Activated gamma-delta T cell treated with Interleukin-2 at 50 U/mL for 16 hours (primary cell): ENCODE results near the gene FOXP3.
"Not testable (repeated sequence)": the region's sequence is repeated elsewhere in the genome, so short reads cannot be mapped to it uniquely, and the experiment has no call there.

Experiments used
- DNase-seq: peaks from one replicate; pipeline ENCODE4 v3.0.0-alpha.2; 2020

The FOXP3 gene, protein sequence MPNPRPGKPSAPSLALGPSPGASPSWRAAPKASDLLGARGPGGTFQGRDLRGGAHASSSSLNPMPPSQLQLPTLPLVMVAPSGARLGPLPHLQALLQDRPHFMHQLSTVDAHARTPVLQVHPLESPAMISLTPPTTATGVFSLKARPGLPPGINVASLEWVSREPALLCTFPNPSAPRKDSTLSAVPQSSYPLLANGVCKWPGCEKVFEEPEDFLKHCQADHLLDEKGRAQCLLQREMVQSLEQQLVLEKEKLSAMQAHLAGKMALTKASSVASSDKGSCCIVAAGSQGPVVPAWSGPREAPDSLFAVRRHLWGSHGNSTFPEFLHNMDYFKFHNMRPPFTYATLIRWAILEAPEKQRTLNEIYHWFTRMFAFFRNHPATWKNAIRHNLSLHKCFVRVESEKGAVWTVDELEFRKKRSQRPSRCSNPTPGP

DNA sequence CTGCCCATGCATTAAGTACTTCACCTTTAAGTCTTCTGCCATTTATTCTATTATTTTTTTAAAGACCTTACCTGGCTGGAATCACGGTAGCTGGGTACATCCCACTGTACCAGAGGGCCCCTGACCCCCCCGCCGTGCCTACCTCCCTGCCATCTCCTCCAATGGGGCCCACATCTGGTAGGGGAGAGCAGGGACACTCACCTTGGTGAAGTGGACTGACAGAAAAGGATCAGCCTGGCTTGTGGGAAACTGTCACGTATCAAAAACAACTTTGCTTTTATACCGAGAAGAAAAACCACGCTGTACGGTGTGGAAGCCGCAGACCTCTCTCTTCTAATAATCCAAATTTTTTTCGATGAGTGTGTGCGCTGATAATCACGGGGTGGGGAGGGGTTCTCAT, at the start of gene FOXP3:
TSS of gene FOXP3 (minus strand) at position 251 of the 400 bp plus-strand sequence. CDS start 6,205 bp downstream, outside the sequence.
- no peak for DNase-seq

DNA sequence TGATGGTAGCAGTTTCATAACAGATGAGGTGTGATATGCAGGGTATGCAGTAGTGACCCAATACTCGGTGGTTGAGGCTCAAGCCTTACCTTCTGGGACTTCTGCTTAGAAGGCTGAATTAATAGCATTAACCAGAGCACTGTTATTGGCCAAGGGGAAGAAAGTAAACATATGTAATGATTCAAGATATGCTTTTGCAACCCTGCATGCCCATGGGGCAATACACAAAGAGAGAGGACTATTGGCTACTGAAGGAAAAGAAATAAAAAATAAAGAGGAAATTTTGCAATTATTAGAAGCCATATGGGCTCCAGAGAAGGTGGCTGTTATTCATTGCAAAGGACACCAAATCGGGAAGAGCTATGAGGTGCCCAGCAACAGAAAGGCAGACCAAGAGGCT, 47.7 kb upstream of the FOXP3 start:
- no peak for DNase-seq

DNA sequence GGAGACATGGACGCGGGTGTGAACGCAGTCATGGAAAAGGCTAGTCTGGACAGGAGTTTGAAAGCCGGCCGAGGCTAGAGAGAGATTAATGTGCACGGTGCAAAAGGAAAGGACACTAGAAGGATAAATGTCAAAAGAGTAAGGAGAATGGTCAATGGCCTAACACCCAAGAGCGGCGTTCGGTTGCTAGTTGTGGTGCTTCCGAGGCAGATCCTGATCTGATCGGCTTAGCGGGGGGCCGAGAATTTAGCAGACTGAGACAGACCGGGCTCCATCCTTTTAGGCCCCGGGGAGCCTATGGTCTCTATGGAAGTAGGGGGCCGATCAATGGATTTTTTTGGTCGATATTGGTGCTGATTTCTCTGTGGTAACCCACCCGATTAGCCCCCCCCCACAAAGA, 45.9 kb upstream of the FOXP3 start:
- DNase-seq, result no peak

DNA sequence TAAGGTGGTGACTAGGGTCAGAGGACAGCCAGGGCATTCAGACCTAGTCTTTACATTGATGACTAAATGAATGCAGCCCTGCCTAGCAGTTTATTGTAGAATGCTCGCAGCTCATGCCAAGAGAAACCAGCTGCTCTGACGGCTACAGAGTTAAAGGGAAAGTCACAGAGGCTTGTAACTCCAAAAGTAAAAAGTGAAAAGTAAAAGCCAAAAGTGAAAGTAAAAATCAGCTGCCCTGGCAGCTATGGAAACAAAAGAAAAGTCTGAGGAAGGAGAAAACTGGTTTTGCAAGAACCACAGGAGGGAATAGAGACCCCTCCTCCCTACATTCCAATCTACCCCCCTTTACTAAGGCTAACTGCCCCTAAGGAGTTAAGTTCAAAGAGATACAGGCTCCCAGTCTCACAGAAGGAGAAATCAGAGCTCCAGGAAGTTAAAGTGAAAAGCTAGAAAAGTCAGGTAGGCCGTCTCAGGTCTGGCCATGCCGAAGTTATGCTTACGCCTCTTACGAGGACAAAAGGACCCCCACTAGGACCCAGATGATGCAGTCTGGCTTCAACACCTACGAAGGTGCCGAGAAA, 45.0 kb upstream of the FOXP3 start:
- DNase-seq, result no peak

DNA sequence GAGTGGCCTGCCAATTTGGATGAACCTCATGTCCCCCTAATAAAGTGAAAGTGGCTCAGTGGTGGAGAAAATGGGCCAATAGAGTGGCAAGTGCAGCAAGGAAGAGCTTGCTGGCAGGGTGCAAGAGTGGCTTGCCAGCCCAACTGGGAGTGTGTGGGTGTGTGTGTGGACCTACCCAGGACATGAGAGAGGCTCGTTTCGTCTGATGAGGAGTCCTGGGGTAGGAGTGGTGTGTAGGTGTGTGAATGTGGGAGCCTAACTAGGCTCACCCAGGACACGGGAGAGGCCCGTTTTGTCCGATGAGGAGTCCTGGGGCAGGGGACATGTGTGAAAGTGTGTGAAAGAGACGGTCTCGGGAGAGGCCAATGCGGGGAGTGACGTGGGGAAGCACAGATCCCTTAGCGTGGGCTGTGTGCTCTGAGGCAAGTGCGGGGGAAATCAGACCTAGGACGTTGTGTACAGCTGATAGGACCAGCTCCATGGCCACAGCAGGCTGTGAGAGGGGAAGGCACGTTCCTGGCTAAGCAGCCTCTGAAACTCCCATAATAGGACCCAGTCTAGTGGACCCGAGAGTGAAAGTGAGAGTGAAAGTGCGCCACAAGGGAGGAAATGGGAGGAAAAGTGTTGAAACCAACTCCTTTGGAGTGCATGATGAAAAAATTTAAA, 44.2 kb upstream of the FOXP3 start:
- DNase-seq, result no peak

DNA sequence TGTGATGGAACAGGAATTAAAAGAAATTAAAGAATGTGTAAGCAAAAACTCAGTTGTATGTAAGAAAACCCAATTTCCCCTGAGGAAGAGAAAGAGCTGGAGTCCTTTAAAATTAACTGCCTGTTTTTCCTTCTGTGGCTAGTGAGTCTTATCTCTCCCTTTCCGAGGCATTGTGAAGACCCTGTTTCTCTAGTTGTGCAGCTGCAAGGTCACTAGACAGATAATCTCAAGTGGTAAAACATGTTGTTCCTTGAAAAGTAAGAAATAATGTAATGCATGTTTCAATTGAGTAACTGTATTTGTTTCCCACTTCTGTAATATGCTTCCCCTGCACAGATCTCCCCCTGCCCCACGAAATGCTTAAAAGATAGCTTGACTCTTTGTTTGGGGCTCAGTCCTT, 43.3 kb upstream of the FOXP3 start:
- not testable (repeated sequence) for DNase-seq

DNA sequence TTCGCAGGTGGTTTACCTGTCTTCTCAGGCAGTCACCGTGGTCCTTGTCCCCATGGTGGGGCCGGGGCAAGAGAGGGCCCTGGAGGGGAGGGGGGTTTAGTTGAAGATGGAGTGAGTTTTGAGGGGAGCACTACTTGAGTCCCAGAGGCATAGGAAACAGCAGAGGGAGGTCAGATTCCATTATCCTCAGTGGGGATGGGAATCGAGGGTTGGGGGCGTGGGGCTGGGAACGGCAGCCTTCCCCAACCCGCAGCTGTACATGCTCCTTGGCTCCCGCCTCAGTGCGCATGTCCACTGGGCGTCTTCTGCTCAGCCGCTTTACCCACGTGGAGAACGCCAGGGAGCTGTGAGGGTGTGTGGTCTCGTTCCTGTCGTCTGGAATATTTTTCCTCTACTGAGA, 38.8 kb upstream of the FOXP3 start, which contains the start of gene GAGE10:
TSS of gene GAGE10 (plus strand) at position 301 of the 400 bp plus-strand sequence. CDS start 1,214 bp downstream, outside the sequence.
- no peak for DNase-seq

DNA sequence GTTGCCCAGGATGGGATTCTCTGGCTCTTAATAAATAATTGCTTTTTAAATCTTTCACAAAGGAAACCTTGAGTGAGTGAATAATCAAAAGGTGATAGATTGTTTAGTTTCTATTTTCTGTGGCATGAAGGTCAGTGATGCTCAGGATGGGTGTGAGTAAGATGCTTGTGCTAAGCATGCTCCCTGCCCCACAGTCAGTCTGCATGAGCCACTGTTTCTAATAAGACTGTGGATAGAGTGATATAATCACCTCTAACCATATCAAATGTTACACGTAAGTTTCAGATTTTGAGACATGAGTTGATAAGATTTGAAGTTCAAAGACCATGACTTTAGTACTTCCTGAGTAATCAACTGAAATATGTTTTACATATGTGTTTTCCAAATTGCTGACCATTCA, 36.2 kb upstream of the FOXP3 start:
- DNase-seq, result no peak

DNA sequence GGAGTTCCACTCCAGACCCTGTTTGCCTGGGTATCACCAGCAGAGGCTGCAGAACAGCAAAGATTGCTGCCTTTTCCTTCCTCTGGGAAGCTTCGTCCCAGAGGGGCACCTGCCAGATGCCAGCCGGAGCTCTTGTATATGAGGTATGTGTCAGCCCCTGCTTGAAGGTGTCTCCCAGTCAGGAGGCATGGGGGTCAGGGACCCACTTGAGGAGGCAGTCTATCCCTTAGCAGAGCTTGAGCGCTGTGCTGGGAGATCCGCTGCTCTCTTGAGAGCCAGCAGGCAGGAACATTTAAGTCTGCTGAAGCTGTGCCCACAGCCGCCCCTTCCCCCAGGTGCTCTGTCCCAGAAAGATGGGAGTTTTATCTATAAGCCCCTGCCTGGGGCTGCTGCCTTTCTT, 34.8 kb upstream of the FOXP3 start:
- DNase-seq, result not testable (repeated sequence)

DNA sequence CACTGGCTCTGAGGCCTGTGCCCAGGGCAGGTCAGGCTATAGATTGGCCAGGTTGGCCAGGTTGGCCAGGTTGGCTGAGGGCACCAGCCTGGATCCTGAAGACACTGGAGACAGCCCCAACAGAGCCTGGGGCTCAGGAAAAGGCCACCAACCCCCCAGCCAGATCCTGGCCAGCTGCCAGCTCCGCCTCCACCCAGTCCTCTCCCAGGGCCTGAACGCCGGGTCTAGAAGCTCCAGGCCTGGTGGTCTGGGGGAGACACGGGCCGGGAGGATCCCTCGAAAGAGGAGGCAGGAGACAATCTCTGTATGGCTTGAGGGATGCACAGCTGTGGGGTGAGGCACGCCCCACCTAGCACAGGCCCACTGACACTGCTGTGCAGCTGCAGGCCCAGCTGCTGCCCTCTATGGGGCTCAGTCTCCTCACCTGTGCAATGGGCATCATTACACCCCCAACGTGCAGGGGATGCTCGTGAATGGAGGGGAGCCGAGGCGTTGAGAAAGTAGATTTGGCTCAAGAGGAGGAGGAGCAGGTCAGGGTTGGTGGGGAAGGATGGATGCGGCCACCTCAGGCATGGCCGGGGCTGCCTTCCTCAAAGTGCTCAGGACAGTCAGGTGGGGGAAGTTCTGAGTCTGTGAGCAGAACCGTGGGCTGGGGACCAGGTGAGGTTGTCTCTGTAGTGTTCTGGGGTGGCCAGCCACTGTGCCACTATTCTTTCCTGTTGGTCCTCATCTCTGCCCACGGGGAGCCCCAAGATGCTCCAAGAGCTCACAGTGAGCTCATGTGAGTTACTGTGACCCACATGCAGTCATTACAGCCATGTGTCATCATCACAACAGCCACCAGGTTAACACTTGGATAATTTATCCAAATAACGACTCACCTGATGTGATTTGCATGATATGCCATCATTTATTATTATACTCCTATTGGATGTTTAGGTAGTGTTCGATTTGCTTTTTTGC, 28.2 kb upstream of the FOXP3 start:
- DNase-seq, result no peak

DNA sequence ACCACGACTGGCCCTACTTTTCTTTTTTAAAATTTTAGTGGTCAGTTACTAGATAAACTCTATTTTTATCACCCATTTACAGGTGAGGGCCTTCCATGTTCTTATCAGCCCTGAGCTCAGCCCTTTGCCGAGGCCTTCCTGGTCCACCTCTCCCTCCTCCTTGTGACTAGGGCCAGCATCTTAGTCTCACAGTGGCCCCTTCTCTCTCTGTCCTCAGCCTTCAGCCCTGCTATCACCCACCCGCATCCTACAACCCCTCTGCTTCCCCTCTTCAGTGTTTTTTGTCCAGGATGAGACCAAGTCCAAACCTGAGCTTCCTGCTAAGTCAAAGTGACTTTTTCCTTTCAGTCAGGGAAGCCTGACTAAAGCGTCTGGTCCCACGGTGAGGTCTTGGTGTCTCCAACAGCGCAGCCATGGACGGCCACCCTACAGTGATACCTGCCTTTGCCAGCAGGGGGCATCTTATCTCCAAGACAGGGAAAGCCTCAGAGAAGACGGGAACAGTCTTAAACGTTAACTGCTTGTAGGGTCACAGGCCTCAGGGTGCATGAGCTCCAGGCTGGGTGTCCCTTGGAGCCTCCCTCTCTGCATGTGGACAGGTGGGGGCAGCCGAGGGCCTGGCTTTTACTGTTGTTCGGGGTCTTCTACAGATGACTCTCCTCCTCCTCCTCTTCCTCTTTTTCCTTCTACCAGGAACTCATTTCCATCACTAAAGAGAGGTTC, 27.3 kb upstream of the FOXP3 start:
- peak; percentile 62 for DNase-seq

DNA sequence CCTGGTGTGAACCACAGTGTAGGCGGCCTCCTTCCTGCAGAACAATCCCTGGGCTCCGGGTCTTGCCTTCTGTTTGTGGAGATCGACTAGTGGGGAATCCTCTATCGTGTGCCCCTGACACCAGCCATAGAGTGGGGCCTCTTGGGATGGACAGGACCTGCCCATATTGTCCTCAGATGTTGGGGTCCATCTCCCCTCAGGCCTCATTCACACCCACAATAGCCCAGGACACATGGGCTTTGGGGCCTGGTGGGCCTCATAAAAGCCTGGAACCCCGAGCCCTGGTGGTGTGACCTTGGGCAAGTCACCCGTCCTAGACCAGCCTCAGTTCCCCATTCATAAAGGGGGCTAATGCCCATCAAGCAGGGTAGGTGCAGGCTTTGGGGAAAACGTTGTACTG, 25.7 kb upstream of the FOXP3 start:
- no peak for DNase-seq

DNA sequence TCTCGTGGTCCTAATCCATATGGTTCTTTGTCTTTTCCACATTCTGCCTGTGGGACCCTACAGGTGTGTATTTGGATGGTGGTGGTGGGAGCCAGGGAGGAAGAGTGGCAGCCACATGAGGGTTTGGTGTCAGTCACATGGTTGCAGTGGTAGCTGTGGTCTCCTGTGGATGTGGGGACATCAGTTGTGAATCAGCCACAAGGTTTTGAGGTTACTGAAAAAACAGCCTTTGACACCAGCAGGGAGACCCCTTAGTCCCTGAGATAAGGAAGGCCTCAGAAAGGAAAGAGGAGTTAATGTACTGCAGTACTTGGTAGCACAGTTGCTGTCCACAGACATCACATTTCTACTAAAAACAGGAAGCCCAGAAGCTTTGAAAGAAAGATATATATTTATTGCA, 23.2 kb upstream of the FOXP3 start:
- no peak for DNase-seq

DNA sequence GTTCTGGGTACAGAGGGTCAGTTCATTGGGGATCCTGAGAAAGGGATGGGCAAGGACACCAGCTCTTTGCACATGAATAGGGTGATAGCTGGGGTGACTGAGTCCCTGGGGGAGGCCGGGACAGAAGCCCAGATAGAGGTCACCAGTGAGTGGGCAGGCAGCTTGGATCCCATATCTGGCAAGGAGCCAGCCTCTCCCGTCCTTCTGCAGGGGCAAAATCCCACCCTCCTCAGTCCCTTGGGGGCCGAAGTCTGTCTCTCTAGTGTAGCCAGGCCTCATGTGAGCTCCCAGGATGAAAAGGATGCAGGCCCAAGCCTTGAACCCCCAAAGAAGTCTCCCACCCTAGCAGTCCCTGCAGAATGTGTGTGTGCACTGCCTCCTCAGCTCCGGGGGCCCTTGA, 22.1 kb upstream of the FOXP3 start:
- DNase-seq, result no peak

DNA sequence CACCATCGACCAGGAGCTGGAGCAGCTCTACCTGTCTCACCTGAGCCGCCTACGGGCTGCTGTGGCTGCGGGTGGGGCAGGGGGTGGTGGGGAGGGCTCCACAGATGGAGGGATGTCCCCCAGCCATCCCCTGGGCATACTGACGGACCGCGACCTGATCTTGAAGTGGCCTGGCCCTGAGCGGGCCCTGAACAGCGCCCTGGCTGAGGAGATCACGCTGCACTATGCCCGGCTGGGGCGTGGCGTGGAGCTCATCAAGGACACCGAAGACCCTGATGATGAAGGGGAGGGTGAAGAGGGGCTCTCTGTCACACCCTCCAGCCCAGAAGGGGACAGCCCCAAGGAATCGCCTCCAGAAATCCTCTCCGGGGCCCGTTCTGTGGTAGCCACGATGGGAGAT, 21.6 kb upstream of the FOXP3 start:
- DNase-seq, result no peak

DNA sequence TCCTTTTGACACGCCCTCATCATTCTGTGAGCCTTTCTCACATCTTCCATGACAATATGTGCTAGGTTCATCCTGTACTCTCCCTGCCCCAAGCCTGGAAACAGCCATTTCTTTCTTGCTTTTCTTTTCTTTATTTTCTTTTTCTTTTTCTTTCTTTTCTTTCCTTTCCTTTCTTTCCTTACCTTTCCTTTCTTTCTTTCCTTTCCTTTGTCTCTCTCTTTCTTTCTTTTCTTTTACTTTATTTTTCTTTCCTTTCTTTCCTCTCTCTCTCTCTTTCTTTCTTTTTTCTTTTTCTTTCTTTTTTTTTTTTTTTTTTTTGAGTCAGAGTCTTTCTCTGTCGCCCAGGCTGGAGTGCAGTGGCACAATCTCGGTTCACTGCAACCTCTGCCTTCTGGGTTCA, 19.7 kb upstream of the FOXP3 start:
- no peak for DNase-seq

DNA sequence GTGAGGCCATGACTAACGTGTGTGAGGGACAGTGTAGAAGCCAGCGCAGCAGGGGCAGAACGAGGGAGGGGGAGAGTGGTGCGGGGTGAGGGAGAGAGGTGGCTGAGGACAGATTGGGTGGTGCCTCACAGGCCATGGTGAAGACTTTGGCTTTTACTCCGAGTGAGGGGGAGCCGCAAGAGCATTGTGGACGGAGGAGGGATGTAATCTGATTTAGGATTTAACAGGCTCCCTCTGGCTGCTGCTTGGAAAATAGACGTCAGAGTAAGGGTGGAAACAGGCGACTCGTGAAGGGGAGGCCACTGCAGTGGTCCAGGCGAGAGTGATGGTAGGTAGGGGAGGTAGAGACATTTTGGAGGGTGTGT, 18.1 kb upstream of the FOXP3 start:
- no peak for DNase-seq

DNA sequence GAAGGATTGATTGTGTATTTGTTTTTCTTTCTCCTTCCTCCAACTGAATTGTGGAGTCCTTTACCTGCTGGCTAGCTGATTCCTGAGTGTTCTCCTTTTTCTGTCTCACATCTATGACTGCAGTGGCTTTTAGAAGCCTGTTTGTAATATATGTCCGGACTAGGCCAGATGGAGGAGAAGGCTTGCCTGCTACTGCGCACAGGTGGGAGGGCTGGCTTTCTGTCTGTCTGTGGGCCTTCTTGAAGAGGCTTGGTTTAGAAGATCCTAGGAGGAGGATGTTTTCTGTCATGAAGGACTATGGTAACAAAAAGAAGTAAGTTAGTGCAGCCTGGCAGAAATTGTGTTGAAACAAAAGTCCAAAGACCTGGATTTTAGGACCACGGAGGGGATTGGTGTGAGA, 13.6 kb upstream of the FOXP3 start:
- DNase-seq, result no peak

DNA sequence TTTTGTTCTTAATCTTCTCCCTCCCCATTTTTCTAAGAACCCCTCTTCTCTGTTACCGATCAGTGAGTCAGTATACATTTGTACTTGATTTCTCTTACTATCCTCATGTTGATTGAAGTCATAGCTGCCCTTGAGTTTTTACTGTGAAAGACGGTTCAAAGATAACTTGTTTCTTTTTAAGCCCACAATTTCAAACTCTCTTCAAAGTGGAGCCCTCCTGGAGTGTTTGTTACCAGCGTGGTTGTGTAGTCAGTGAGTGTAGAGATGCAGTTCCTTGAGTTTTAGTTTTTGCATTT, 13.0 kb upstream of the FOXP3 start:
- DNase-seq, result no peak

DNA sequence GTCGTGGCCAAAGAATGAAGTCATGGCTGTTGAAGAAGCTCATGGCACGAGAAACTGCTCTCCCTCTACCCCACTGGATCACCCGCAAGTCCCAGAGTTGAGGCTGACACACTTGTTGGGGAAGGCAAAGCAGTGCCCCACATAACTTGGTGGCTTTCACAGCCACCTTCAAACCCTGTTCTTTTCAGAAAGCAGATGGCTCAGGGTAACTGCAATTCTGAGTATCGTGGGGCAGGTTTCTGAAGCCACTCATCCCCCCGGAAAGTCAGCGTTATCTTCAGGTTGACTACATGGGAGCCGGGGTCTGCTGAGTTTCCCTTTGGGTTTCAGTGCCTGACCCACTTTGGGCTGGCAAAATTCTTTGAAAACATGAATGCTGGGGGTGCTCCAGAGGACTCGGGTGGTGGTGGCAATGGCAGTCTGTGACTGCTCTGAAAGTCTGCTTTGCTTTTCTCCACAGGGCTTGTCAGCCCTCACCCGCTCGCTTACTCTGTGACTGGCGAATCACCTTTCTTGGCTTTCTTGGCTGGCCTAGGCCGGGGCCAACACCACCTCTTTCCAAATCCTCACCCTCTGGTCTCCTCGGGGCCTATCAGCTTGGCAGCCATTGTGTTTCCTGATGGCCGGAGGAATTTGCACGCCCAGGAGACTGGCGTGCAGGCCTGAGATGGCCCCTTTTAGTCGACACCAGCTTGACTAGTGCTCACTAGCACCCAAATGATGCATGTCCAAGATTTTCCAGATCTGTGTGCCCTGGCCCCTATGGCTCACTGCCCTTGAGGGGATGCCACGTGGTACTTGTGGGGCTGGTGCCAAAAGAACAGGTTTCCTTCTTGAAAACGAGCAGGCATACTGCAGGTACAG, 12.4 kb upstream of the FOXP3 start:
- DNase-seq, result no peak

DNA sequence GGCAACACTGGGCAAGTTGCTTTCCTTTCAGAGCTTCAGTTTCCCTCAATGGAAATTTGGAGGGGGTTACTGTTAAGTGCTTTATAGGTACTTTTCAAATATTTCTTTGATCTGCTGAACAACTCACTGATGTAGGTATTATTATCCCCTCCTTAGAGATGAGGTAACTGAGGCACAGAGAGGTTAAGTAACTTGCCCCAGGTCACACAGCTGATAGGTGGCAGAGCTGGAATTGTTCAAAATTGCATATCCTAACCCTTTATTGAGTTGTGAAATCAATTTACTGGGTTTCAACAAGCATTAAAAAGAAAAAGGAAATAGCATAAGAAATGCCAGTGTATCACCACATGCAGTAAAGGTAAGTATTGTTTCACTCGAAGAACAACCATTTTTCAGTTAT, 11.7 kb upstream of the FOXP3 start:
- no peak for DNase-seq
